GM20431 (cell line): ENCODE measurements around the gene ANKS1B.

Experiments
- in situ Hi-C: fragments of 300-500 bp; cut with MseI, MboI; formaldehyde crosslinking; loops from one replicate; pipeline ENCODE4 v1.15.0; 2020; ENCODE audit warnings: low sequenced_read_pairs; ENCODE audit not compliant: unreplicated experiment

ANKS1B gene

GRCh38 chr12:99170461-99170860 is 814.3 kb downstream of the ANKS1B start:
- in situ Hi-C loops: no loop called here

GRCh38 chr12:99170037-99170436 is 814.7 kb downstream of the ANKS1B start:
- in situ Hi-C loops: no loop called here

- in situ Hi-C loops: no loop called here
Measured at GRCh38 chr12:99157946-99158345, 826.8 kb downstream of the ANKS1B start.

DNA sequence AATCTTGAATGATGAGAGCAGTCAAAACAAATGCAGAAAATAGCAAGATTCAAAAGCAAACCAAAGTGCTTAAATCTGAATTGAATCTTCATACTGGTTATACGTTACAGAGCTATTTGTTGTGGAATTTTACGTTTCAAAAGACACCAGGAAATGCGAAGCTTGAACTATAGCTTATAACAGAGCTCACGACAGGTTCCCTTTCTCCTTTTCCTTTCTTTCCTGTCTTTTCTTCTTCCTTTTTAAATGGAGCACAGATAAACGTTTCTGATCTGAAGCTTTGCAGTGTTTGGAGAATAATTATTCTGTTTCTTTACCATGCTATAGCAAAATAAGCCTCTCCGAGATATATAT is 829.8 kb downstream of the ANKS1B start:
- in situ Hi-C loops: no loop called here

GRCh38 chr12:99154216-99154982 is 830.3 kb downstream of the ANKS1B start:
- in situ Hi-C loops: no loop called here

DNA sequence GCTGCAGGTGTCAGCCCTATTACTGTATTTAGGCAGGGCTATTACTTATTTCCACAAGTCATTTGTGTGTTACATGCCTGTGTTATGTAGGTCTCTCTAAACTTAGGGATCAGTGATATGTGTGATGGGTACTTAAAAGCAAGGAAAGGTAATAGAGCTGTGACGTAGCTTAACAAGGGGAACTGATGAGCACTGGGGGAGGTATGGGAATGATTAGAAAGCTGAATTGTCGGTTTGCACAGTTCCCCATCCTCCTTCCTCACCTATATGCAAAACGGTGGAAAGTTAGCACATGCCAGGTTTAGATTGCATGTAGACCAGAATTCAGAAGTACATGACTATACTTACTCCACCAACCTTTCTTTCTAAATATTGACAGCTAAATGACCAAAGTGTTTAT is 831.4 kb downstream of the ANKS1B start:
- in situ Hi-C loops: no loop called here

DNA sequence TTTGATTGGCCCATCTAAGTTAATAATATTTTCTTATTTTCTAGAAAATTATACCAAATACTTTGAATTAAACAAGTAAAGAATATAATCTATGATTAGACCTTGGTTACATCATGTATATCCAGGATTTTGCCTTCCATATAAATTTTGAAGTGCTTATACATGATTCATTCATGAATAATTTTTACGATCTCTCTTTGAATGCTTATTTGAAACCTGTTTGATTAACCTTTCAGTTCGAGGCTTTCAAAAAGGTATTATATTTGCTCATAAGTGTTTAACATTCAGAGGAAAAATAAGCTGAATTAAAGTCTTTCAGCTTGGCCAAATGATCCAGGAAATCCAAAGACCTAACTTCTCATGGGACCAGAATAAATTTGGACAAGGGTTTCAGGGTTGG is 832.4 kb downstream of the ANKS1B start:
- in situ Hi-C loops: no loop called here

GRCh38 chr12:99151744-99152143 is 833.0 kb downstream of the ANKS1B start:
- in situ Hi-C loops: no loop called here

DNA sequence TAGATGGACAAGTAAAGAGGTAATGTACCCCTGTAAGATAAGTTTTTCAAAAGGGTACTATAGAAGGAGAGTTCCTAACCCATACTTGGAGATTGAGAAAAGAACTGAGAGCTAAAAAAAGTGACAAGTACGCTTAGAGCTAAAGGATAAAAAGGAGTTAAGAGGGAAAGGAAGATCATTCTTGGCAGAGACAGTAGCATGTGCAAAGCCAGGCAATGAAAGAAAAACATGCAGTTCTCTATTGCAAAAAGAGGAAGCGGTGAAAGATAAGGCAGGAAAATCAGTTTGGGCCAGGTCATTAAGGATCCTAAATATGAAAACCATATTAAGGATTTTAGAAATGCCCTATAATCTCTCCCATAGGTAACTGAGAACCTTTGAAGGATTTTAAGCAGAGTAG is 837.6 kb downstream of the ANKS1B start:
- in situ Hi-C loops: no loop called here

- in situ Hi-C loops: no loop called here
Measured at GRCh38 chr12:99146730-99147129, 838.0 kb downstream of the ANKS1B start.

DNA sequence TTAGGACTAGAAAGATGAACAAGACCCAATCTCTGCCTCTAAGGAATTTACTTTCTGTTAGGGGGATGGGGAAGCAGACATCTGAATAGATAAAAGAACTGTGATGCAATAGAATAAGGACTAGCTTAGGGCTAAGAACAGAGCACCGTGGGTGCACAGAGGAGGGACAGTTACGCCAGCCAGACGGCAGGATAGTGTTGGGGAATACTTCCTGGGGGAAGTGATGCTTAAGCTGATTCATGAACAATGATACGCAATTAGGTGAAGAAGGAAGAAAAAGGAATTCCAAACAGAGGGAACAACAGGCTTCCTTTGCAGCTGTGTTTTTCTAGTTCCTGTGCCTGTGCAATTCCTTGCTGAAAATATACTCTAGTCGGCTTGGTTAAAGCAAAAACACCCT is 838.6 kb downstream of the ANKS1B start:
- in situ Hi-C loops: no loop called here

DNA sequence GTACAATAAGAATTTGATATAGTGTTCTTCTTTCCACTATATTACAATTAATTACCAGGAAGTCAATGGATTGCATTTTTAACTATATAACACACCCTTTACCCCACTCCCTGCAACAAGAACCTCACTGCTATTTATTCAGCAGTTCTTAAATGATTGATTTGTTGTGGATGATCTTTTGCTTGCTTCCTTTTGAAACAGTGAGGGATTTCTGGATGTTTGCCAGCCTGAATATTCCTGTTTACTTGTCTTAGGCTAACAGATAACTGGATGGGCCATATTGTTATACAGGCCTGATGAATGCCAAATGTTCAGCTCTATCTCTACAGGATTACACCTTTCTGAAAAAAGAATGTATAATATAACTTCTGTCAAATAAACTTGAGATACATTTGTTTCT is 842.1 kb downstream of the ANKS1B start:
- in situ Hi-C loops: no loop called here

DNA sequence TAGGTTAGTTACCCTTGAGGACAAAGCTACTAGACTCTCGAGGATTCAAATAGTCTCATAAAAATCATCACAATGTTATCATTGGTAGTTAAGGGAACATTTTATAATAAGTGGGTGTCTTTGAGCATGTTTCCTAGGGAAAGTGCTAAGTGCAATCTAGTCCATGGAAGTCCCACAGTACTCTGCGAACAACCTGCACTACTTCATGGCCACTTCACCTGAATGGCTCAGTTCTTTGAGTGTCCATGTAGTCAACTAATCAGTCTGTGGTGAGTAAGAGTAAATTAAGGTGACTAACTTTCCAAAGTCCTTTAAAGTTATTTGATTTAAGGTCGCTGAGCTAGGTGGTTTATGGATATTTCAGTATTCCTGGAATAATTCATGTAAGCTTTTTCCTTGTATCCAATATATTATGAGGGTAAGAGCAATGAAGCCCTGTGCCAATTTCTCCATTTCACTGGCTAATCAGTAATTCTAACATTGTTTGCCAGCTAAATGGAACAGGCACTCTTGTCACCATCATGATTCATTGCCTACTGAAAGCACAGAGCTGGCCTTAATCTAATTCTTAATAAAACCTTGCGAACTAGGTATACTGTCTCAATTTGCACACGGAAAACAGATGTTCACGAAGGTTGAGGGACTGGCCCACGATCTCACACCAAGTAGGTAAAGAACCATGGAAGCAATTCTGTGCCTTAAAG is 844.6 kb downstream of the ANKS1B start:
- in situ Hi-C loops: no loop called here

- in situ Hi-C loops: no loop called here
Measured at GRCh38 chr12:99138393-99138792, 846.3 kb downstream of the ANKS1B start.

GRCh38 chr12:99137124-99137855 is 847.4 kb downstream of the ANKS1B start:
- in situ Hi-C loops: no loop called here

DNA sequence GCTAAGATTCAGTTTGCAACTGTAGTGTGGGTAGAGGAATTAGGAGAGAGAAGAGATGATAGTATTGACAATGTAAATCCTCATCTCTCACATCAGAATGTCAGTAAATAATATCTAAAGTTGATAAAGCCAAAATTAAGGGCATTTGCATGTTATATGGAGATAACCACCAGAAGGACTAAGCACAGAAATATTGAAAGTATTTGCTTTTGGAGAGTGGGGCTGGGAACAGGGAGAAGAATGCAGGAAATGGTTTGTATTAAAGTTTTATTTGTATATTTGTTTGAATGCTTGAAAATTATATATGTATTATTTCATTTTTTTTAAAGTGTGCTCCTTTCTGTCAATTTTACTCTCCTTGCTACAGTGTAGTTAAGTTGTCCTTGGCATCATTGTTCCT is 848.2 kb downstream of the ANKS1B start:
- in situ Hi-C loops: no loop called here

- in situ Hi-C loops: no loop called here
Measured at GRCh38 chr12:99135376-99135775, 849.4 kb downstream of the ANKS1B start.

GRCh38 chr12:99133401-99133800 is 851.3 kb downstream of the ANKS1B start:
- in situ Hi-C loops: no loop called here

- in situ Hi-C loops: no loop called here
Measured at GRCh38 chr12:99131751-99132199, 853.0 kb downstream of the ANKS1B start.

- in situ Hi-C loops: no loop called here
Measured at GRCh38 chr12:99130808-99131553, 853.8 kb downstream of the ANKS1B start.
